Endothelial cell of umbilical vein (primary cell): Measurements from ENCODE around the gene TMEM182. TPM values are rescaled to one million over a fixed set of nuclear protein-coding genes. Genes with fewer than 3 reads are reported as not detected.
A peak's percentile ranks its signal among the peaks of the same experiment; 100 is the strongest.

Experiments
- BruUV-seq: library from RNA; stranded (reverse); fragments of 400-500 nt; replicated peaks from 2 replicates; lab custom pipeline; 2021; lab: Mats Ljungman, UMichigan
- CTCF ChIA-PET: fragments of 300-600, 350-600 bp; sonication (Branson Sonifier 250); formaldehyde crosslinking; loops from one replicate; lab custom pipeline; 2021; ENCODE audit warnings: antibody characterized with exemption, inconsistent platforms; lab: Charles Lee
- POLR2A ChIA-PET: fragments of 300-600, 350-600 bp; sonication (Branson Sonifier 250); formaldehyde crosslinking; loops from one replicate; lab custom pipeline; 2021; ENCODE audit warnings: antibody characterized with exemption, inconsistent platforms; lab: Charles Lee
- DNase-seq: peaks from one replicate; pipeline ENCODE4 v3.0.0-alpha.2; 2011; ENCODE audit warnings: low read depth, low spot score
- FAIRE-seq: peaks from 2 replicates; lab custom pipeline; 2011; peaks lifted over from hg19 to GRCh38; lab: Jason Lieb, UNC
- H2AFZ ChIP-seq: 2 replicates; pipeline ENCODE4 v1.6.0; 2012; ENCODE audit warnings: low read depth, low read length, control low read depth, inconsistent platforms
- H3K27ac ChIP-seq: 2 replicates; pipeline ENCODE4 v1.5.1; 2011; ENCODE audit warnings: low read depth, mild to moderate bottlenecking, control low read depth, low read length, moderate library complexity; ENCODE audit not compliant: insufficient read depth
- H3K27me3 ChIP-seq, 2 experiments: 2 replicates each; pipeline versions ENCODE4 v1.6.0 to v1.6.1; 2011; ENCODE audit warnings: low read length in 2 of 2, mixed read lengths in 1 of 2; ENCODE audit not compliant: control insufficient read depth in 2 of 2, insufficient read depth in 2 of 2
- H3K36me3 ChIP-seq, 2 experiments: 2 replicates in 1 of 2; 3 replicates in 1 of 2; pipeline ENCODE4 v1.5.1; 2011; ENCODE audit warnings: low read length in 2 of 2, mild to moderate bottlenecking in 1 of 2, moderate library complexity in 1 of 2; ENCODE audit not compliant: control insufficient read depth in 2 of 2, insufficient read depth in 2 of 2; ENCODE audit errors: extremely low read depth in 1 of 2
- H3K4me1 ChIP-seq: 3 replicates; pipeline ENCODE4 v1.5.1; 2011; ENCODE audit warnings: mild to moderate bottlenecking, low read length; ENCODE audit not compliant: control insufficient read depth, insufficient read depth; ENCODE audit errors: extremely low read depth
- H3K4me2 ChIP-seq: 2 replicates; pipeline ENCODE4 v1.6.1; 2011; ENCODE audit warnings: low read length, control low read depth, mixed read lengths; ENCODE audit not compliant: insufficient read depth
- H3K4me3 ChIP-seq, 3 experiments: fragments of 200-600 bp in 1 of 3; sonication (generic), shearing (Covaris generic) in 1 of 3; replicated peaks in 1 of 3; 2 replicates each; pipeline ENCODE4 v1.5.1; 2011 to 2016; ENCODE audit warnings: control low read depth in 3 of 3, low read length in 3 of 3, mild to moderate bottlenecking in 2 of 3, inconsistent platforms in 1 of 3, low read depth in 1 of 3, moderate library complexity in 1 of 3; ENCODE audit not compliant: insufficient read depth in 1 of 3
- H3K79me2 ChIP-seq: 2 replicates; pipeline ENCODE4 v1.6.0; 2012; ENCODE audit warnings: low read length, inconsistent platforms; ENCODE audit not compliant: control insufficient read depth, insufficient read depth
- H3K9ac ChIP-seq: replicated peaks from 2 replicates; pipeline ENCODE3; 2011; ENCODE audit warnings: low read length, control low read depth; ENCODE audit not compliant: insufficient read depth; ENCODE audit errors: extremely low read depth
- H3K9me1 ChIP-seq: replicated peaks from 3 replicates; pipeline ENCODE4 v1.6.0; 2011; ENCODE audit warnings: mild to moderate bottlenecking, low read length; ENCODE audit not compliant: control insufficient read depth, insufficient read depth; ENCODE audit errors: extremely low read depth
- H3K9me3 ChIP-seq: replicated peaks from 2 replicates; pipeline ENCODE4 v1.5.1; 2012; ENCODE audit warnings: low read length, inconsistent platforms; ENCODE audit not compliant: control insufficient read depth, insufficient read depth
- H4K20me1 ChIP-seq: replicated peaks from 2 replicates; pipeline ENCODE3; 2011; ENCODE audit warnings: mild to moderate bottlenecking, low read length; ENCODE audit not compliant: control insufficient read depth, insufficient read depth; ENCODE audit errors: extremely low read depth
- EZH2 ChIP-seq: IDR thresholded peaks from 2 replicates; pipeline ENCODE4 v1.6.1; 2012; ENCODE audit warnings: borderline replicate concordance, low read depth, mild to moderate bottlenecking, moderate library complexity, low read length, inconsistent platforms; ENCODE audit not compliant: severe bottlenecking
- POLR2A ChIP-seq: IDR thresholded peaks from 2 replicates; pipeline ENCODE4 v1.6.1; 2012; ENCODE audit warnings: low read depth, mild to moderate bottlenecking, control low read depth, low read length
- dilution Hi-C: fragments of 300-500 bp; cut with MboI; formaldehyde crosslinking; loops from one replicate; pipeline ENCODE4 v1.15.0; 2019; ENCODE audit warnings: low sequenced_read_pairs; ENCODE audit not compliant: extremely low pct_ligation_motif_present
- intact Hi-C: fragments of 100-400 bp; cut with micrococcal nuclease; formaldehyde crosslinking; loops from one replicate; pipeline ENCODE4 v1.10.0; 2022
- polyA plus RNA-seq, 4 experiments: library from polyadenylated mRNA; depleted of rRNA in 3 of 4; stranded (reverse) in 3 of 4; unstranded in 1 of 4; fragments of >200 nt; gene quantifications; 2 replicates each; pipeline versions ENCODE4 v1.2.1 to v1.2.3, GENCODE V29; 2011 to 2012; ENCODE audit warnings: missing spikeins in 1 of 4
- total RNA-seq: library from RNA; stranded (reverse); gene quantifications from 2 replicates; pipeline ENCODE4 v1.2.3, GENCODE V29; 2021

The TMEM182 gene
- total and polyA plus RNA-seq, 2 donors (not counting 3 experiments of a cell fraction or from before 2014, with no cell fraction given), result 0.69 to 0.95 TPM

DNA sequence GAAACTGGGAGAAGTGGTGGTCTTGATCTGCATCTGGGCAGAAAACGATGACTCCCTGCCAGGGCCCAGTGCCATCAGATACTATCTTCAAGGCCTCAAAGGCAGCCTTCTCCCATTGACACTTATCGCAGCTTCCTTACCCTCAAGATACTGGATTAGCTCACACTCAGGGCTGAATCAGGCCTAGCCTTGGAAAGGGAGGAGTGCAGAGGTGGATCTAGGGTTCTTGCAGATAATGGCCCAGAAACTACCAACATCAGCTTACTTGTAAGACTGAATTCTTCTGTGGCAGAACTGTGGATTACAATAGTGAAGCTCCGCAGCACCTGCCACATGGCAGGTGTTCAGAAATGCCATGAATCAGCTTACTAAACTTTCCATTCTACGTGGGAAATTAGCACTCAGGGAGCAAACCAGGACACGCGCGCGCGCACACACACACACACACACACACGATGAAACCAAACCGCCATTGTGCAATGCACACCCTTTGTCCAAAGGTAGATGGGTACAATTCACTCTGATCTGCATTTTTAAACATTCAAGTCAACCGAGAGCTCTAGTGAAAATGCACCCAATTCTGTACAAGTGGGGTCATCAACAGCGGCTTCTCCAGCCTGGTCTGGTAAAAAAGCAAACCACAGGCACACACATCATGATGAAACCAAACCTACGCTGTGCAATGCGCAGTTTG lies 26.3 kb upstream of the TMEM182 start:
- H3K27me3 ChIP-seq, result no peaks in the 10 kb centered on the region
- no peak overlapping the region for H2AFZ ChIP-seq
- H3K79me2 ChIP-seq, result peaks cover 3% of the 10 kb centered on the region
- intact Hi-C loops (no loop called here), dilution Hi-C loops (no loop called here)
- no peak overlapping the region for H3K27ac ChIP-seq
- H3K9me3 ChIP-seq, result no peaks in the 10 kb centered on the region
- no peak overlapping the region for H3K9ac ChIP-seq
- no peaks in the 10 kb centered on the region for H3K9me1 ChIP-seq
- ChIA-PET POLR2A (no interaction called here), CTCF (interaction anchor here (6.8 kb wide), 1 partner anchor 18 kb away, joined by 70 read pairs; no protein-coding TSS in a partner anchor)
- no peaks in the 10 kb centered on the region for H3K36me3 ChIP-seq
- no TSS peak for BruUV-seq
- DNase-seq (peak; percentile 5), FAIRE-seq (no peak)
- H3K4me1 ChIP-seq, result peaks cover 11% of the 10 kb centered on the region
- H4K20me1 ChIP-seq, result no peaks in the 10 kb centered on the region
- peak overlapping the region in 2 of 3 experiments; percentile 85 to 89 for H3K4me3 ChIP-seq
- TF ChIP-seq POLR2A, result no peak
- peak overlapping the region; percentile 99 for H3K4me2 ChIP-seq

DNA sequence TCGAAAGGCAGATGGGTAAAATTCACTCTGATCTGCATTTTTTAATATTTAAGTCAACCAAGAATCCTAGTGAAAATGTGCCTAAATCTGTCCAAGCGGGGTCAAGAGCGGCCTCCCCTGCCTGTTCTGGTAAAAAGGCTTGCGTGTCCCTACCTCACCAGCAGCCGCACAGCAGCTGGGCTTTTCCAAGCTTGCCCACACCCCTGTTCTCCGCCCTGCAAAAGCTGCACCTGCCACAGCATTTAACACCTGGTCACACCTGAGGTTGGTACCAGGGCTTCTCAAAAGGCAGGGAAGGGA lies 25.8 kb upstream of the TMEM182 start:
- Histone ChIP-seq H3K36me3 (no peaks in the 10 kb centered on the region), H3K4me2 (peak overlapping the region; percentile 99), H3K27me3 (no peaks in the 10 kb centered on the region), H3K4me1 (peaks cover 11% of the 10 kb centered on the region), H3K27ac (no peak overlapping the region), H3K9me3 (no peaks in the 10 kb centered on the region), H3K9ac (peak overlapping the region; percentile 54), H4K20me1 (no peaks in the 10 kb centered on the region), H2AFZ (peak overlapping the region; percentile 100), H3K9me1 (no peaks in the 10 kb centered on the region), H3K4me3 (peak overlapping the region; percentile 29 to 89 (median 85)), H3K79me2 (peaks cover 3% of the 10 kb centered on the region)
- FAIRE-seq (no peak), DNase-seq (no peak)
- TF ChIP-seq EZH2, result no peak
- intact Hi-C loops (no loop called here), dilution Hi-C loops (no loop called here)
- no TSS peak for BruUV-seq
- CTCF ChIA-PET, result interaction anchor here (6.8 kb wide), 1 partner anchor 18 kb away, joined by 70 read pairs; no protein-coding TSS in a partner anchor
- POLR2A ChIA-PET, result no interaction called here
